Cardiac muscle cell (in vitro differentiated cells and primary cell): ENCODE data around the gene C2orf15. TPM values are rescaled to one million over a fixed set of nuclear protein-coding genes. Genes with fewer than 3 reads are reported as not detected.

Experiments
- DNase-seq, 2 donors: peaks; one replicate each; pipeline versions ENCODE4 v3.0.0 to v3.0.0-alpha.2; 2010 to 2017; ENCODE audit warnings: low read depth in 1 of 2, low spot score in 1 of 2
- H3K27ac ChIP-seq: fragments of 200-600 bp; sonication (generic); 2 replicates; pipeline ENCODE4 v1.5.1; 2016
- H3K27me3 ChIP-seq: fragments of 200-600 bp; sonication (generic); 2 replicates; pipeline ENCODE4 v1.6.0; 2016; ENCODE audit warnings: control low read depth
- H3K36me3 ChIP-seq: fragments of 200-600 bp; sonication (generic); 2 replicates; pipeline ENCODE4 v1.5.1; 2016; ENCODE audit warnings: control low read depth
- H3K4me1 ChIP-seq: fragments of 200-600 bp; sonication (generic); 2 replicates; pipeline ENCODE4 v1.8.1; 2017; ENCODE audit warnings: low read depth, mild to moderate bottlenecking, mixed run types
- H3K4me3 ChIP-seq: fragments of 200-600 bp; sonication (generic); 2 replicates; pipeline ENCODE4 v1.5.1; 2016; ENCODE audit warnings: mild to moderate bottlenecking
- H3K9me3 ChIP-seq: fragments of 200-600 bp; sonication (generic); 2 replicates; pipeline ENCODE4 v1.5.1; 2017; ENCODE audit warnings: low read depth, mild to moderate bottlenecking, control low read depth
- CTCF ChIP-seq: IDR thresholded peaks from 2 replicates; pipeline ENCODE4 v1.5.1; 2012; ENCODE audit warnings: low read depth, mild to moderate bottlenecking, low read length
- polyA plus RNA-seq: library from polyadenylated mRNA; unstranded; fragments of >200 nt; fragmentation: Nextera tagmentation; extraction: Ambion mirVana; gene quantifications from 2 replicates; pipeline ENCODE4 v1.2.1, GENCODE V29; 2016
- total RNA-seq: library from RNA; depleted of rRNA; stranded (reverse); fragments of >200 nt; gene quantifications from 2 replicates; pipeline ENCODE4 v1.2.3, GENCODE V29; 2016

The C2orf15 gene
- total RNA-seq, result 2.3 and 2.4 TPM in 2 replicates
- polyA plus RNA-seq, result 2.3 and 5.9 TPM in 2 replicates

DNA sequence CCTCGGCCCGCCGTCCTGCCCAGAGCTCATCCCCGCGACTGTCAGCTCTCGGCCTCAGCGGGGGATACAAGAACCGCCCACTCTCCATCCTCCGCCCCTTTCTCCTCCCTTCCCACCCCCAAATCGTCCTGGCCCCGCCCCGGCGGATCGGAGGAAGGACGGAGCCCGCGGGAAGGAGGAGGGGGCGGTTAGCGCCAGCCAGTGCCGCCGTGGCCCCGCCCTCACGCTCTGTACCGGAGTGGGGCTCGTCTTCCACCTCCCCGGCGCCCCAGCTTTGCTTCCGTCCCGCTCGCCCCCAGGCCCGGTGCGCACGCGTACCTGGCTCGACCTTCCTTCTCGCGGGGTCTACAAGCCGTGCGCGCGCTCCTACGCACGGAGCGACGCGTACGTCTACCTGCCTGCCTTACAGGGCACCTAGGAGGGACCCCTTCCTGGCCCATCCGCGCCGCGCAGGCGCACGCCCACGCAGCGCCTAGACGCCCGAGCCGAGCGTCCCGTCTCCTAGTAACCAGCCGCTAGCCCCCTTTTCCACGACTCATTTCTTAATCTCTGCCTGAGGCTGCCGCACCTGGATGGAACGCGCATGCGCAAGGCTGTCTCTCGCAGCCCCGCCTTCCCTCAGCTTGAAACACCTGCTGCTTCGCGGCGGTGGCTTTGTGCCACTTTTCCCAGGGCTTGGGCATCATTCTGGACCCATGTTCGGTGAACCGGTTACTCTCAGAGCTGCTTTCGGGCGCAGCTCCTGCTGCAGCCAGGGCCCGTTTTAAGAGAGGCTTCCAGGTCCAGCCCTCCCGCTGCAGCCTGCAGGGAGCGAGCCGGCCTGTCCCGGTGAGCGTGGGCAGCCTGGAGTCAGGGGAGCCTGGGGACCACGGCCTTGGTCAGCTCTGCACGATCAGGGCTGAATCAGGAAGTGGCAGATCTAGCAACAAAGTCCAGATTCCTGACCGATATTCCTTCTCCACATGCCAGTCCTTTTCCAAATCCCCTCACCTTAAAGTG lies at the start of gene C2orf15:
C2orf15 (plus strand) TSS at position 598 of the 999 bp plus-strand sequence. CDS start 8,852 bp downstream, outside the sequence.
- peak; percentile 88 to 97 for DNase-seq
- H3K4me1 ChIP-seq, result peaks cover 5% of the 10 kb centered on the region
- H3K4me3 ChIP-seq, result peak within 1 kb of the TSS; percentile 59
- peak within 1 kb of the TSS; percentile 17 for H3K27ac ChIP-seq
- H3K27me3 ChIP-seq, result no peaks in the 10 kb centered on the region
- TF ChIP-seq CTCF, result no peak
- no peaks in the 10 kb centered on the region for H3K36me3 ChIP-seq
- H3K9me3 ChIP-seq, result no peaks in the 10 kb centered on the region

DNA sequence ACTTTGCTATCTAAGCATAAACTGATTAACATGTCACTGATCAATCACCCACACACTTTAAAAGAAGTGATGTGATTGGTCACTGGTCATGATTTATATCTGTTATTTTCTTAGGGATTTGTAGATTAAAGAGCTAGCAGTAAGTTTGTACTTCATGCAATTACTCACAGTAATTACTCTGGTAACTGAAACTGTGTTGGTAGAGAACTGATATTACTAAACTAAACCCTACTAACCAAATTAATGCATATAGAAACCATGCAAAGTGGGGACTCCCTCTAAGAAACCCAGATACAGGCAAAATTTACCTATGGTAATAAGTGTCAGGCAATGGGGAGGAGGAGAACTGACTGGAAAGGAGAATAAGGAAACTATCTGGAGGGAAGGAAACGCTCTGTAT lies 44.8 kb upstream of the C2orf15 start:
- Histone ChIP-seq H3K27ac (no peak overlapping the region), H3K4me3 (no peak overlapping the region), H3K9me3 (no peaks in the 10 kb centered on the region), H3K36me3 (no peaks in the 10 kb centered on the region), H3K4me1 (no peaks in the 10 kb centered on the region), H3K27me3 (no peaks in the 10 kb centered on the region)
- no peak for TF ChIP-seq CTCF
- no peak for DNase-seq

GRCh38 chr2:99101697-99102096 lies 39.8 kb upstream of the C2orf15 start:
- Histone ChIP-seq H3K4me1 (no peaks in the 10 kb centered on the region), H3K27ac (no peak overlapping the region), H3K4me3 (no peak overlapping the region), H3K36me3 (no peaks in the 10 kb centered on the region), H3K9me3 (no peaks in the 10 kb centered on the region), H3K27me3 (no peaks in the 10 kb centered on the region)
- DNase-seq, result peak in 1 of 2 donors; percentile 49
- no peak for TF ChIP-seq CTCF

- TF ChIP-seq CTCF, result no peak
- H3K4me3 ChIP-seq, result no peak overlapping the region
- no peaks in the 10 kb centered on the region for H3K27me3 ChIP-seq
- no peaks in the 10 kb centered on the region for H3K4me1 ChIP-seq
- H3K36me3 ChIP-seq, result no peaks in the 10 kb centered on the region
- H3K9me3 ChIP-seq, result no peaks in the 10 kb centered on the region
- H3K27ac ChIP-seq, result no peak overlapping the region
- DNase-seq, result no peak
Observed at GRCh38 chr2:99104006-99104405, 37.5 kb upstream of the C2orf15 start.

DNA sequence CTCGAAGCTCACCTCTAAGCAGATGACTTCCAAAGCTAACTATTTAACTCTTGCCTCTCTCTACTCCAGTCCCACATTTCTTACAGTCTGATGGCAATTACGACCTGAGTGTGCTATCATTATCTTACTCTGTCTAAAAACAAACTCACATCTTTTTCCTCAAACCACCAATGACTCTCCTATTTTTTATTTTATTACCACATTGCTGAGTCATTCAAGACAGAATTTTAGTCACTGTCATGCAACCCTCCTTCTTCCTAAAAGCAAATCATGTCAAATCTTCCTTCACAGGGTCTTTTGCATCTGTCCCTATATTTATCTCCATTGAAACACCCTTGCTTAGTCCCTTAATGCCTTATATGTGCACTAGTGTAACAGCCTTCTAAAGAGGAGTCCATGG lies 34.6 kb upstream of the C2orf15 start:
- Histone ChIP-seq H3K4me1 (no peaks in the 10 kb centered on the region), H3K9me3 (no peaks in the 10 kb centered on the region), H3K27ac (no peak overlapping the region), H3K36me3 (no peaks in the 10 kb centered on the region), H3K4me3 (no peak overlapping the region), H3K27me3 (no peaks in the 10 kb centered on the region)
- DNase-seq, result no peak
- TF ChIP-seq CTCF, result no peak
